ENCODE measurements around the gene GABRG3.

DNA sequence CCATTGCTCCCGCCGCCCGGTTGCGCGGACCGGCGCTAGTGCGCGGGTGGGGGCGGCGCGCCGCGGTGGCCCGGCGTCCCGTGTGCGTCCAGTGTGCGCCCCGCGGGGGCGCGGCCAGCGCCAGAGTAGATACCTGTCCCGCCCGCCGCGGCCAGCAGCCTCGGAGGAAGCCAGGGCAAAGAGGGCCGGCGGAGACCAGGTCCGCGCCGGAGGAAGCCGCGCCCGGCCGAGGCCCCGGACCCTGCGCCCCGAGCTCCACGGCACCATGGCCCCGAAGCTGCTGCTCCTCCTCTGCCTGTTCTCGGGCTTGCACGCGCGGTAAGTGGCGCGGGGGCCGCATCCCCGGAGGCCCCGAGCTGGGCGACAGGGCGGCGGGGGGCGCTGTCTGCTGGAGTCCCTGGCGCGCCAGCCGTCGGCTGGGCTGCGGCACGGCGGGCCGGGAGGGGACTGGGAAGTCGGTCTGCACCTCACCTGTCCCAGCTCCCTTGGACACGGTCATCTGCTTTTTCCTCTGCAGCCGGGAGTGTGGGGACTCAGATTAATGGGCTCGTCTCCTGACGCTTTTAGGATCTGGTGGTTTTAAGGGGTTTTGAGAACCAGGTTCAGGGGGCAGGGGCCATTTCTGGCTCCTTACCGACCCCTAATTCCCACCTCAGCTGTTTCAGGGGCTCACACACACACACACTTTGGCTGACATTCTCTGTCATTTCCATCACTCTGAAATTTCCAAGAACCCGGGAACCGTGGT is 464 bp downstream of the GABRG3 start:
- no peak for TF ChIP-seq ZFX (IDR thresholded peaks at IDR 0.05)
- no peak for TF ChIP-seq POLR2AphosphoS5 (IDR thresholded peaks at IDR 0.05; ENCODE audit: low read depth, low read length)
- TF ChIP-seq, protein P1, sequence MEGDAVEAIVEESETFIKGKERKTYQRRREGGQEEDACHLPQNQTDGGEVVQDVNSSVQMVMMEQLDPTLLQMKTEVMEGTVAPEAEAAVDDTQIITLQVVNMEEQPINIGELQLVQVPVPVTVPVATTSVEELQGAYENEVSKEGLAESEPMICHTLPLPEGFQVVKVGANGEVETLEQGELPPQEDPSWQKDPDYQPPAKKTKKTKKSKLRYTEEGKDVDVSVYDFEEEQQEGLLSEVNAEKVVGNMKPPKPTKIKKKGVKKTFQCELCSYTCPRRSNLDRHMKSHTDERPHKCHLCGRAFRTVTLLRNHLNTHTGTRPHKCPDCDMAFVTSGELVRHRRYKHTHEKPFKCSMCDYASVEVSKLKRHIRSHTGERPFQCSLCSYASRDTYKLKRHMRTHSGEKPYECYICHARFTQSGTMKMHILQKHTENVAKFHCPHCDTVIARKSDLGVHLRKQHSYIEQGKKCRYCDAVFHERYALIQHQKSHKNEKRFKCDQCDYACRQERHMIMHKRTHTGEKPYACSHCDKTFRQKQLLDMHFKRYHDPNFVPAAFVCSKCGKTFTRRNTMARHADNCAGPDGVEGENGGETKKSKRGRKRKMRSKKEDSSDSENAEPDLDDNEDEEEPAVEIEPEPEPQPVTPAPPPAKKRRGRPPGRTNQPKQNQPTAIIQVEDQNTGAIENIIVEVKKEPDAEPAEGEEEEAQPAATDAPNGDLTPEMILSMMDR (IDR thresholded peaks at IDR 0.05 in 2 of 3, conservative IDR thresholded peaks at IDR 0.05 in 1 of 3; ENCODE audit: borderline replicate concordance in 1 of 3, insufficient read depth in 1 of 3, low read depth in 2 of 3, low read length in 2 of 3): no peak
- no peak for TF ChIP-seq ZNF274 (IDR thresholded peaks at IDR 0.05; ENCODE audit: low read depth, low read length)
- no peak for TF ChIP-seq ATF3 (IDR thresholded peaks at IDR 0.05)
- TF ChIP-seq, protein P2, sequence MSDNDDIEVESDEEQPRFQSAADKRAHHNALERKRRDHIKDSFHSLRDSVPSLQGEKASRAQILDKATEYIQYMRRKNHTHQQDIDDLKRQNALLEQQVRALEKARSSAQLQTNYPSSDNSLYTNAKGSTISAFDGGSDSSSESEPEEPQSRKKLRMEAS (IDR thresholded peaks at IDR 0.05): no peak
- no peak for TF ChIP-seq CEBPB (IDR thresholded peaks at IDR 0.05; ENCODE audit: low read depth)
- TF ChIP-seq EGR1 (IDR thresholded peaks at IDR 0.05; ENCODE audit: low read depth): no peak
- TF ChIP-seq, protein P3, sequence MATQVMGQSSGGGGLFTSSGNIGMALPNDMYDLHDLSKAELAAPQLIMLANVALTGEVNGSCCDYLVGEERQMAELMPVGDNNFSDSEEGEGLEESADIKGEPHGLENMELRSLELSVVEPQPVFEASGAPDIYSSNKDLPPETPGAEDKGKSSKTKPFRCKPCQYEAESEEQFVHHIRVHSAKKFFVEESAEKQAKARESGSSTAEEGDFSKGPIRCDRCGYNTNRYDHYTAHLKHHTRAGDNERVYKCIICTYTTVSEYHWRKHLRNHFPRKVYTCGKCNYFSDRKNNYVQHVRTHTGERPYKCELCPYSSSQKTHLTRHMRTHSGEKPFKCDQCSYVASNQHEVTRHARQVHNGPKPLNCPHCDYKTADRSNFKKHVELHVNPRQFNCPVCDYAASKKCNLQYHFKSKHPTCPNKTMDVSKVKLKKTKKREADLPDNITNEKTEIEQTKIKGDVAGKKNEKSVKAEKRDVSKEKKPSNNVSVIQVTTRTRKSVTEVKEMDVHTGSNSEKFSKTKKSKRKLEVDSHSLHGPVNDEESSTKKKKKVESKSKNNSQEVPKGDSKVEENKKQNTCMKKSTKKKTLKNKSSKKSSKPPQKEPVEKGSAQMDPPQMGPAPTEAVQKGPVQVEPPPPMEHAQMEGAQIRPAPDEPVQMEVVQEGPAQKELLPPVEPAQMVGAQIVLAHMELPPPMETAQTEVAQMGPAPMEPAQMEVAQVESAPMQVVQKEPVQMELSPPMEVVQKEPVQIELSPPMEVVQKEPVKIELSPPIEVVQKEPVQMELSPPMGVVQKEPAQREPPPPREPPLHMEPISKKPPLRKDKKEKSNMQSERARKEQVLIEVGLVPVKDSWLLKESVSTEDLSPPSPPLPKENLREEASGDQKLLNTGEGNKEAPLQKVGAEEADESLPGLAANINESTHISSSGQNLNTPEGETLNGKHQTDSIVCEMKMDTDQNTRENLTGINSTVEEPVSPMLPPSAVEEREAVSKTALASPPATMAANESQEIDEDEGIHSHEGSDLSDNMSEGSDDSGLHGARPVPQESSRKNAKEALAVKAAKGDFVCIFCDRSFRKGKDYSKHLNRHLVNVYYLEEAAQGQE (IDR thresholded peaks at IDR 0.05; ENCODE audit: low read depth): no peak
- TF ChIP-seq POLR2A (IDR thresholded peaks at IDR 0.05; ENCODE audit: borderline replicate concordance, extremely low read depth, insufficient read depth, insufficient read length): no peak

Data from HCT116 (cell line).